ENCODE results near the gene DLK2.
A peak's percentile ranks its signal among the peaks of the same experiment; 100 is the strongest.
"Not testable (repeated sequence)": the region's sequence is repeated elsewhere in the genome, so short reads cannot be mapped to it uniquely, and the experiment has no call there.

The DLK2 gene

GRCh38 chr6:43427406-43428111 lies 27.8 kb downstream of the DLK2 start, which contains the start of gene ABCC10:
TSS of gene ABCC10 (plus strand) at chr6:43427541. CDS start at chr6:43427979, 438 bp downstream.
- 0 to 2% methylated on average over 33 to 46 of the region's 49 CpGs for WGBS, 2 experiments (ENCODE audit: insufficient coverage in 2 of 2)
- H3K4me1 ChIP-seq (ENCODE audit: control insufficient read depth, insufficient read depth, low read length, poor library complexity, severe bottlenecking) = peaks cover 3% of the 10 kb centered on the region
- H3K27ac ChIP-seq (ENCODE audit: low read depth, low read length, severe bottlenecking) = peak within 1 kb of the TSS; percentile 80
- H3K4me3 ChIP-seq (ENCODE audit: extremely low read depth, insufficient read depth, low read length, poor library complexity, severe bottlenecking) = peak within 1 kb of the TSS; percentile 79
- peaks cover 4% of the 10 kb centered on the region for H3K9me3 ChIP-seq (ENCODE audit: control insufficient read depth, low read length)
- peaks cover 15% of the 10 kb centered on the region for H3K36me3 ChIP-seq (ENCODE audit: control insufficient read depth, insufficient read depth, low read length)

DNA sequence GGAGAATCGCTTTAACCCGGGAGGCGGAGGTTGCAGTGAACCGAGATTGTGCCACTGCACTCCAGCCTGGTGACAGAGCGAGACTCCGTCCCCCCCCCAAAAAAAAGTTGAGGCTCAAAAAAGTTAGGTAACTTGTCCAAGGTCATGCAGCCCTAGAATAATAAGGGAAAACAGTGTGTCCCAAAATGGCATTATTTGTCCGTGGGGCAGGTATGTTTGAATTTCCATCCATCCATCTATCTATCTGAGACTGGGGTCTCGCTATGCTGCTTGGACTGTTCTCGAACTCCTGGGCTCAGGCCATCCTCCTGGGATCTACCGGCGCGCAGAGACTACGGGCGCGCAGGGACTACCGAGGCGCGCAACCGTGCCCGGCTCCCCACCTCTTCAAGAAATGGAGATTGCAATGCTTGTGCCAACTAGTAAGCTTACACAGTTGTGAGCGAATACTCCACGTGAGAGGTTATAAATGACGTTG lies 28.4 kb downstream of the DLK2 start:
- Histone ChIP-seq H3K4me3 (ENCODE audit: extremely low read depth, insufficient read depth, low read length, poor library complexity, severe bottlenecking) (peak overlapping the region; percentile 79), H3K27ac (ENCODE audit: low read depth, low read length, severe bottlenecking) (peak overlapping the region; percentile 80)
- 73 to 78% methylated on average over 12 to 22 of the region's 23 CpGs for WGBS, 2 experiments (ENCODE audit: insufficient coverage in 2 of 2)

GRCh38 chr6:43425083-43425482 lies 30.3 kb downstream of the DLK2 start:
- WGBS, 2 experiments (ENCODE audit: insufficient coverage in 2 of 2) = 85 to 99% methylated on average over 7 to 12 of the region's 33 CpGs
- H3K4me1 ChIP-seq (ENCODE audit: control insufficient read depth, insufficient read depth, low read length, poor library complexity, severe bottlenecking); H3K36me3 ChIP-seq (ENCODE audit: control insufficient read depth, insufficient read depth, low read length); H3K4me3 ChIP-seq (ENCODE audit: extremely low read depth, insufficient read depth, low read length, poor library complexity, severe bottlenecking); H3K27ac ChIP-seq (ENCODE audit: low read depth, low read length, severe bottlenecking); H3K9me3 ChIP-seq (ENCODE audit: control insufficient read depth, low read length): not testable (repeated sequence)

More for the DNA sequence above, 28.4 kb downstream of the DLK2 start:
- peaks cover 4% of the 10 kb centered on the region for H3K9me3 ChIP-seq (ENCODE audit: control insufficient read depth, low read length)
- H3K36me3 ChIP-seq (ENCODE audit: control insufficient read depth, insufficient read depth, low read length) = peaks cover 11% of the 10 kb centered on the region
- H3K4me1 ChIP-seq (ENCODE audit: control insufficient read depth, insufficient read depth, low read length, poor library complexity, severe bottlenecking) = peaks cover 3% of the 10 kb centered on the region

- no peak overlapping the region for H3K27ac ChIP-seq (ENCODE audit: low read depth, low read length, severe bottlenecking)
- no peaks in the 10 kb centered on the region for H3K4me1 ChIP-seq (ENCODE audit: control insufficient read depth, insufficient read depth, low read length, poor library complexity, severe bottlenecking)
- H3K9me3 ChIP-seq (ENCODE audit: control insufficient read depth, low read length) = peaks cover 4% of the 10 kb centered on the region
- H3K36me3 ChIP-seq (ENCODE audit: control insufficient read depth, insufficient read depth, low read length) = no peaks in the 10 kb centered on the region
- H3K4me3 ChIP-seq (ENCODE audit: extremely low read depth, insufficient read depth, low read length, poor library complexity, severe bottlenecking) = no peak overlapping the region
- 64% methylated on average over 2 of the region's 3 CpGs; no CpG with 5 or more reads in 1 of the 2 experiments for WGBS, 2 experiments (ENCODE audit: insufficient coverage in 2 of 2)
Measured at GRCh38 chr6:43421831-43422230, 33.5 kb downstream of the DLK2 start.

- WGBS, 2 experiments (ENCODE audit: insufficient coverage in 2 of 2) = 83 to 92% methylated on average over 1 to 3 of the region's 5 CpGs
- Histone ChIP-seq H3K9me3 (ENCODE audit: control insufficient read depth, low read length) (peaks cover 4% of the 10 kb centered on the region), H3K4me1 (ENCODE audit: control insufficient read depth, insufficient read depth, low read length, poor library complexity, severe bottlenecking) (no peaks in the 10 kb centered on the region), H3K27ac (ENCODE audit: low read depth, low read length, severe bottlenecking) (no peak overlapping the region), H3K4me3 (ENCODE audit: extremely low read depth, insufficient read depth, low read length, poor library complexity, severe bottlenecking) (no peak overlapping the region), H3K36me3 (ENCODE audit: control insufficient read depth, insufficient read depth, low read length) (no peaks in the 10 kb centered on the region)
Measured at GRCh38 chr6:43420012-43420709, 35.2 kb downstream of the DLK2 start.

DNA sequence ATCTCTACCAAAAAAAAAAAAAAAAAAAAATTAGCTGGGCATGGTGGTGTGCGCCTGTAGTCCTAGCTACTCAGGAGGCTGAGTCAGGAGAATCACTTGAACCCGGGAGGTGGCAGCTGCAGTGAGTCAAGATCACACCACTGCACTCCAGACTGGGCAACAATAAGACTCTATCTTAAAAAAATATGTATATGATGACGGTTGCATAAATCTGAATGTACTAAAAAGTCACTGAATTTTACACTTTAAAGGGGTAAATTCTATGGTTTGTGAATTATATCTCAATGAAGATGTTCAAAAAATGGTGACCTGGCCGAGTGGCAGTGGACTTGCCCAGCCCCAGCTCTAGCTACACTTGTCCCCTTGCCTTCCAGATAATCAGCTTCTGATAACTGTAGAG lies 38.4 kb downstream of the DLK2 start:
- H3K4me1 ChIP-seq (ENCODE audit: control insufficient read depth, insufficient read depth, low read length, poor library complexity, severe bottlenecking) = no peaks in the 10 kb centered on the region
- no peaks in the 10 kb centered on the region for H3K9me3 ChIP-seq (ENCODE audit: control insufficient read depth, low read length)
- H3K36me3 ChIP-seq (ENCODE audit: control insufficient read depth, insufficient read depth, low read length) = no peaks in the 10 kb centered on the region
- WGBS, 2 experiments (ENCODE audit: insufficient coverage in 2 of 2) = 33 to 100% methylated on average over 1 to 2 of the region's 4 CpGs
- H3K4me3 ChIP-seq (ENCODE audit: extremely low read depth, insufficient read depth, low read length, poor library complexity, severe bottlenecking) = no peak overlapping the region
- H3K27ac ChIP-seq (ENCODE audit: low read depth, low read length, severe bottlenecking) = no peak overlapping the region

DNA sequence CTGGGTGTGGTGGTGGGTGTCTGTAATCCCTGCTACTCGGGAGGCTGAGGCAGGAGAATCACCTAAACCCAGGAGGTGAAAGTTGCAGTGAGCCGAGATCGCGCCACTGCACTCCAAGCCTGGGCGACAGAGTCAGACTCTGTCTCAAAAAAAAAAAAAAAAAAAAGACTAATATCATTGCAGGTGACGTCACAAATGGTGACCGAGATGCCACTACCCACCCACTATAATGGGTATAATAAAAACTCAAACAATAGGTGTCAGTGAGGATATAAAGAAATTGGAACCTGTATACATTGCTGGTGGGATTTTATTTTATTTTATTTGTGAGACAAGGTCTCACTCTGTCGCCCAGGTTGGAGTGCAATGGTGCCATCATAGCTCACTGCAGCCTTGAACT lies 40.1 kb downstream of the DLK2 start:
- H3K36me3 ChIP-seq (ENCODE audit: control insufficient read depth, insufficient read depth, low read length); H3K4me1 ChIP-seq (ENCODE audit: control insufficient read depth, insufficient read depth, low read length, poor library complexity, severe bottlenecking); H3K27ac ChIP-seq (ENCODE audit: low read depth, low read length, severe bottlenecking); H3K9me3 ChIP-seq (ENCODE audit: control insufficient read depth, low read length); H3K4me3 ChIP-seq (ENCODE audit: extremely low read depth, insufficient read depth, low read length, poor library complexity, severe bottlenecking): not testable (repeated sequence)
- 88 to 96% methylated on average over 2 of the region's 8 CpGs for WGBS, 2 experiments (ENCODE audit: insufficient coverage in 2 of 2)

- H3K4me3 ChIP-seq (ENCODE audit: extremely low read depth, insufficient read depth, low read length, poor library complexity, severe bottlenecking) = no peak overlapping the region
- no peaks in the 10 kb centered on the region for H3K36me3 ChIP-seq (ENCODE audit: control insufficient read depth, insufficient read depth, low read length)
- H3K9me3 ChIP-seq (ENCODE audit: control insufficient read depth, low read length) = no peaks in the 10 kb centered on the region
- no peak overlapping the region for H3K27ac ChIP-seq (ENCODE audit: low read depth, low read length, severe bottlenecking)
- no peaks in the 10 kb centered on the region for H3K4me1 ChIP-seq (ENCODE audit: control insufficient read depth, insufficient read depth, low read length, poor library complexity, severe bottlenecking)
- 82 to 93% methylated on average over 1 to 2 of the region's 2 CpGs for WGBS, 2 experiments (ENCODE audit: insufficient coverage in 2 of 2)
Measured at GRCh38 chr6:43413002-43413401, 42.3 kb downstream of the DLK2 start.

- H3K4me3 ChIP-seq (ENCODE audit: extremely low read depth, insufficient read depth, low read length, poor library complexity, severe bottlenecking) = no peak overlapping the region
- no peaks in the 10 kb centered on the region for H3K36me3 ChIP-seq (ENCODE audit: control insufficient read depth, insufficient read depth, low read length)
- WGBS, 2 experiments (ENCODE audit: insufficient coverage in 2 of 2) = 75 to 82% methylated on average over 4 to 5 of the region's 5 CpGs
- H3K9me3 ChIP-seq (ENCODE audit: control insufficient read depth, low read length) = no peaks in the 10 kb centered on the region
- H3K27ac ChIP-seq (ENCODE audit: low read depth, low read length, severe bottlenecking) = no peak overlapping the region
- no peaks in the 10 kb centered on the region for H3K4me1 ChIP-seq (ENCODE audit: control insufficient read depth, insufficient read depth, low read length, poor library complexity, severe bottlenecking)
Measured at GRCh38 chr6:43412541-43412940, 42.8 kb downstream of the DLK2 start.

DNA sequence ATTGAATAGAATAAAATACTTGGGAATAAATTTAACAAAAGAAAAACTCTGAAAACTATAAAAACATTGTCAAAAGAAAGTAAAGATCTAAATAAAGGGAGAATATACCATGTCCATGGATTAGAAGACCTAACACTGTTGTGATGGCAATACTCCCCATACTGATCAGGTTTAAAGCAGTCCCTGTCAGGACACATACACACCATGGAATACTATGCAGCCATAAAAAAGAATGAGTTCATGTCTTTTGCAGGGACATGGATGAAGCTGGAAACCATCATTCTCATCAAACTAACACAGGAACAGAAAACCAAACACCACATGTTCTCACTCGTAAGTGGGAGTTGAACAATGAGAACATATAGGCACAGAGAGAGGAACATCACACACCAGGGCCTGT lies 44.6 kb downstream of the DLK2 start:
- not testable (repeated sequence) for H3K9me3 ChIP-seq (ENCODE audit: control insufficient read depth, low read length); H3K27ac ChIP-seq (ENCODE audit: low read depth, low read length, severe bottlenecking); H3K4me1 ChIP-seq (ENCODE audit: control insufficient read depth, insufficient read depth, low read length, poor library complexity, severe bottlenecking); H3K4me3 ChIP-seq (ENCODE audit: extremely low read depth, insufficient read depth, low read length, poor library complexity, severe bottlenecking); H3K36me3 ChIP-seq (ENCODE audit: control insufficient read depth, insufficient read depth, low read length)
- no CpG with 5 or more reads among the region's 1 CpG for WGBS, 2 experiments (ENCODE audit: insufficient coverage in 2 of 2)

GRCh38 chr6:43408259-43408658 lies 47.1 kb downstream of the DLK2 start:
- Histone ChIP-seq H3K36me3 (ENCODE audit: control insufficient read depth, insufficient read depth, low read length) (no peaks in the 10 kb centered on the region), H3K9me3 (ENCODE audit: control insufficient read depth, low read length) (no peaks in the 10 kb centered on the region), H3K27ac (ENCODE audit: low read depth, low read length, severe bottlenecking) (no peak overlapping the region), H3K4me3 (ENCODE audit: extremely low read depth, insufficient read depth, low read length, poor library complexity, severe bottlenecking) (no peak overlapping the region), H3K4me1 (ENCODE audit: control insufficient read depth, insufficient read depth, low read length, poor library complexity, severe bottlenecking) (no peaks in the 10 kb centered on the region)
- 88 to 93% methylated on average over 2 to 4 of the region's 4 CpGs for WGBS, 2 experiments (ENCODE audit: insufficient coverage in 2 of 2)
